HEK293 (cell line): ENCODE measurements around the gene MGLL.

Experiments
- CTCF ChIP-seq: fragments of 450-650 bp; formaldehyde crosslinking; IDR thresholded peaks from 2 replicates; pipeline ENCODE4 v1.5.1; 2016; ENCODE audit warnings: missing biosample characterization, missing genetic modification characterization
- MZF1 ChIP-seq: fragments of 450-650 bp; formaldehyde crosslinking; IDR thresholded peaks from 2 replicates; pipeline ENCODE4 v1.5.1; 2017; ENCODE audit warnings: missing biosample characterization, missing genetic modification characterization, borderline replicate concordance
- ZBTB21 ChIP-seq: fragments of 450-650 bp; formaldehyde crosslinking; IDR thresholded peaks from 2 replicates; pipeline ENCODE4 v1.5.1; 2017; ENCODE audit warnings: missing biosample characterization, missing genetic modification characterization
- ZNF114 ChIP-seq: fragments of 450-650 bp; formaldehyde crosslinking; IDR thresholded peaks from 2 replicates; pipeline ENCODE4 v1.5.0; 2017; ENCODE audit warnings: missing biosample characterization, missing genetic modification characterization
- ZNF155 ChIP-seq: fragments of 450-650 bp; formaldehyde crosslinking; IDR thresholded peaks from 2 replicates; pipeline ENCODE4 v1.5.1; 2016; ENCODE audit warnings: missing biosample characterization, missing genetic modification characterization
- ZNF157 ChIP-seq: fragments of 450-650 bp; formaldehyde crosslinking; IDR thresholded peaks from 2 replicates; pipeline ENCODE4 v1.5.1; 2016; ENCODE audit warnings: missing biosample characterization, missing genetic modification characterization
- ZNF175 ChIP-seq: fragments of 450-650 bp; formaldehyde crosslinking; IDR thresholded peaks from 2 replicates; pipeline ENCODE4 v1.5.1; 2016; ENCODE audit warnings: missing biosample characterization, missing genetic modification characterization
- ZNF394 ChIP-seq: fragments of 450-650 bp; formaldehyde crosslinking; IDR thresholded peaks from 2 replicates; pipeline ENCODE4 v1.5.1; 2016; ENCODE audit warnings: missing biosample characterization, missing genetic modification characterization, mild to moderate bottlenecking, moderate library complexity, borderline replicate concordance
- ZNF488 ChIP-seq: fragments of 450-650 bp; formaldehyde crosslinking; IDR thresholded peaks from 2 replicates; pipeline ENCODE4 v1.5.1; 2016; ENCODE audit warnings: missing biosample characterization, missing genetic modification characterization
- ZNF518A ChIP-seq: fragments of 450-650 bp; formaldehyde crosslinking; conservative IDR thresholded peaks from 2 replicates; pipeline ENCODE4 v1.5.1; 2016; ENCODE audit warnings: low read depth, missing biosample characterization, missing genetic modification characterization

GRCh38 chr3:127740136-127740915, 82.0 kb downstream of the MGLL start:
- TF ChIP-seq ZBTB21 (tag by site-specific recombination) (no peak), ZNF155 (no peak), CTCF (no peak), ZNF114 (tag by site-specific recombination) (no peak), MZF1 (tag by site-specific recombination) (no peak), ZNF518A (tag by site-specific recombination) (no peak), ZNF175 (tag by site-specific recombination) (no peak), ZNF394 (tag by site-specific recombination) (no peak), ZNF157 (tag by site-specific recombination) (no peak), ZNF488 (tag by site-specific recombination) (no peak)
